NCI-H82 treated with DMSO at 0.1 percent for 48 hours (cell line): ENCODE results near the gene ZFYVE21.
"Not testable (repeated sequence)": the region's sequence is repeated elsewhere in the genome, so short reads cannot be mapped to it uniquely, and the experiment has no call there.

Source experiments
- DNase-seq: peaks from one replicate; lab custom pipeline; 2025; ENCODE audit not compliant: unreplicated experiment; lab: John Stamatoyannopoulos, UW

ZFYVE21 gene

GRCh38 chr14:103691655-103692054 lies 24.0 kb upstream of the ZFYVE21 start:
- not testable (repeated sequence) for DNase-seq

GRCh38 chr14:103692159-103692558 lies 23.5 kb upstream of the ZFYVE21 start:
- no peak for DNase-seq

GRCh38 chr14:103692871-103693270 lies 22.7 kb upstream of the ZFYVE21 start:
- no peak for DNase-seq

- DNase-seq = no peak
These were observed 22.1 kb upstream of the ZFYVE21 start for GRCh38 chr14:103693515-103693914.

- no peak for DNase-seq
These were observed 21.0 kb upstream of the ZFYVE21 start for GRCh38 chr14:103694572-103695026.

GRCh38 chr14:103695296-103696069 lies 20.1 kb upstream of the ZFYVE21 start:
- DNase-seq = no peak

- DNase-seq = no peak
These were observed 19.6 kb upstream of the ZFYVE21 start for GRCh38 chr14:103696070-103696402.

GRCh38 chr14:103696466-103697071 lies 19.0 kb upstream of the ZFYVE21 start:
- DNase-seq = no peak

- DNase-seq = no peak
These were observed 18.4 kb upstream of the ZFYVE21 start for GRCh38 chr14:103697206-103697602.

- no peak for DNase-seq
These were observed 17.8 kb upstream of the ZFYVE21 start for GRCh38 chr14:103697603-103698379.

GRCh38 chr14:103698380-103699260 lies 17.0 kb upstream of the ZFYVE21 start:
- no peak for DNase-seq

GRCh38 chr14:103699261-103699661 lies 16.3 kb upstream of the ZFYVE21 start:
- DNase-seq = no peak

GRCh38 chr14:103699901-103700752 lies 15.5 kb upstream of the ZFYVE21 start:
- DNase-seq = no peak

GRCh38 chr14:103700753-103701490 lies 14.7 kb upstream of the ZFYVE21 start:
- no peak for DNase-seq

GRCh38 chr14:103702095-103702494 lies 13.5 kb upstream of the ZFYVE21 start:
- no peak for DNase-seq

- no peak for DNase-seq
These were observed 12.8 kb upstream of the ZFYVE21 start for GRCh38 chr14:103702497-103703432.

GRCh38 chr14:103703433-103704385 lies 11.9 kb upstream of the ZFYVE21 start:
- DNase-seq = no peak
